ENCODE measurements around the gene CCDC15.

The CCDC15 gene

DNA sequence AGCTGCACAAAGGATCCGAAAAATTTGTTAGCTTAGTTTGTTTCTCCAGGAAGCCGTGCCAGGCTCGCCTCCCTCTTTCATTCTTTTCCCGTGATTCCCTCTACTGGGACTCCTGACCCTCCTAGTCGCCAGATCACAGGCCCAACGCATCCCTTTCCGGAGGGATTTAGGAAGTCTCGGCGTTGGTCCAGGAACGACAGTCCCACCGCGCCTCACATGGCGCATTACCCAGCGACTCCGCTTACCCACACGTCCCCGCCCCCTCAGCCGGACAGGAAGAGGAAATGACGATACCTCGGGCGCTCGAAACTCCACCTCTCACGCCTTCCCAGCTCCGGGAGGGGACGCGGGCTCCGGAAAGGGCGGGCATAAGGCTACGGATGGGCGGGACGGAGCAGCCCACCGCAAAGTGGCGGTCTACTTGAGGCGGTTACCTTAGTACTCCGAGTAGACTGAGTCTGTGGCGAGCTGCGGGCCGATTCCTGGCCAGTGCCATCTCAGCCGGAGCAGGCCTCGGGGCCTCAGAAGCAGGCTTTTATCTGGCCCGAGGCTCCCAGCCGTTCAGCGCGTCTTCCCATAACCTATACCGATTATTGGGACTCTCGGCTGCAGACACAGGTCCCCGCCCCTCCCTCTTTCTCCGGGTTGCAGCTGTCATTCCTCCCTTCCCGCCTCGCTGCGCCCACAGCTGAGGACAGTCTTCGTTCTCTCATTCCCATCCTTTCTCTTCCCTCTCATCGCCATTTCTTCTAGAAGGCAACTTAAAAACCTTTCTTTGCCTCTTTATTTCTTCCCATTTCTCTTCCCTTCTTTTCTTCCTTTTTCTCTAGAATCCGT is at the start of gene CCDC15:
TSS of gene CCDC15 (plus strand) at position 450 of the 837 bp plus-strand sequence. CDS start 531 bp downstream, outside the sequence.
- H3K4me1 ChIP-seq (ENCODE audit: control insufficient read depth, insufficient read depth, low read length), result peaks cover 6% of the 10 kb centered on the region
- no peaks in the 10 kb centered on the region for H3K27me3 ChIP-seq (ENCODE audit: control insufficient read depth in 1 of 2, insufficient read depth in 2 of 2, low read length in 2 of 2)
- peak within 1 kb of the TSS; percentile 76 for H3K27ac ChIP-seq (ENCODE audit: low read length)
- no peaks in the 10 kb centered on the region for H3K36me3 ChIP-seq (ENCODE audit: control insufficient read depth in 2 of 2, insufficient read depth in 2 of 2, low read length in 2 of 2)
- H3K9me3 ChIP-seq (ENCODE audit: control insufficient read depth in 2 of 2, low read length in 2 of 2), result no peaks in the 10 kb centered on the region
- peak within 1 kb of the TSS; percentile 65 to 85 for H3K4me3 ChIP-seq (ENCODE audit: low read length in 2 of 2)
- peak within 1 kb of the TSS; percentile 82 to 90 for H3K9ac ChIP-seq (ENCODE audit: low read length in 2 of 2)

- Histone ChIP-seq H3K9ac (ENCODE audit: low read length in 2 of 2) (no peak overlapping the region), H3K27me3 (ENCODE audit: control insufficient read depth in 1 of 2, insufficient read depth in 2 of 2, low read length in 2 of 2) (peaks cover 0 to 8% of the 10 kb centered on the region in 2 donors), H3K9me3 (ENCODE audit: control insufficient read depth in 2 of 2, low read length in 2 of 2) (no peaks in the 10 kb centered on the region)
Observed at GRCh38 chr11:124915541-124916369, 38.2 kb upstream of the CCDC15 start.

DNA sequence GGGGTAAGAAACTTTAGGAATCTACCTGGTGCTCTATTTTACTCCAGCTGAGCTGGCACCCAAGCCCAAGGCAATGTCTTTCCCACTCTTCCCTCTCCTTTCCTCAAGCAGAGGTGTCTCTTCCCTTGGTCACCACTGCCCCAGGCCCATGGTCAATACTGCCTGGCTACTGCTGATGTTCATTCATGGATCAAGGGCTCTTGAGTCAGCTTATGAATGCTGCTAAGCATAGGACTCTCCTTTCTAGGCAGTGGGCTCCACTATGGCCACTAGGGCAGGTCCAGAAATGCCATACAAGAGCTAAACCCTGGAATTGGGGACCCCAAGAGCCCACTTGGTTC is 37.7 kb upstream of the CCDC15 start:
- H3K27me3 ChIP-seq (ENCODE audit: control insufficient read depth in 1 of 2, insufficient read depth in 2 of 2, low read length in 2 of 2), result peaks cover 2 to 9% of the 10 kb centered on the region in 2 donors
- H3K27ac ChIP-seq (ENCODE audit: low read length), result no peak overlapping the region

More at GRCh38 chr11:124915541-124916369, 38.2 kb upstream of the CCDC15 start:
- H3K4me1 ChIP-seq (ENCODE audit: control insufficient read depth, insufficient read depth, low read length), result no peaks in the 10 kb centered on the region
- H3K27ac ChIP-seq (ENCODE audit: low read length), result no peak overlapping the region
- H3K4me3 ChIP-seq (ENCODE audit: low read length in 2 of 2), result no peak overlapping the region
- H3K36me3 ChIP-seq (ENCODE audit: control insufficient read depth in 2 of 2, insufficient read depth in 2 of 2, low read length in 2 of 2), result no peaks in the 10 kb centered on the region

DNA sequence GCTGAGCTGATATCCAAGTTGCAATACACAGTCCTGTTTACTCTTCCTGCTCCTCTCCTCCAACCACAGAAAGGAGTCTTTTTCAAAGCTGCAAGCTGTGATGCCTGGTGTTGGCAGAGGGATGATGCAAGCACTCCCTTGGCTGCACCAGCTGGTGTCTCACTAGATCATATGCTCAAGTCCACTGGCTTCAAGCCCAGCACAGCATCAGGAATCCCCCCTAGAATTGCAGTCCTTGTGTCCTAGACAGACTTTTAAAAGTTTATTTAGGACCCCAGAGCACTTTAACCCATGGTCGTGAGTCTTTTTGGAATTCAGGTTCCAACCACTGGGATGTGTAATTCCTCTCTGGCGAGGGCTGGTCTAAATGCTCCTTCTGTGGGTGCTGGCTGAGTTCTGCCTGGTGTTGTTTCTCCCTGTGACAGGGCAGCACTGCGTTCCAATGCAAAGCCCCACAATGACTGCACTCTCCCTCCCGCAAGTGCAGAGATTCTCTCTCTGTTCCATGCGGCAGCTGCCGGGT is 36.8 kb upstream of the CCDC15 start:
- H3K9me3 ChIP-seq (ENCODE audit: control insufficient read depth in 2 of 2, low read length in 2 of 2), result no peaks in the 10 kb centered on the region
- H3K4me3 ChIP-seq (ENCODE audit: low read length in 2 of 2), result no peak overlapping the region
- no peak overlapping the region for H3K9ac ChIP-seq (ENCODE audit: low read length in 2 of 2)
- H3K27me3 ChIP-seq (ENCODE audit: control insufficient read depth in 1 of 2, insufficient read depth in 2 of 2, low read length in 2 of 2), result peaks cover 8 to 12% of the 10 kb centered on the region in 2 donors
- peaks cover 4% of the 10 kb centered on the region for H3K4me1 ChIP-seq (ENCODE audit: control insufficient read depth, insufficient read depth, low read length)
- H3K36me3 ChIP-seq (ENCODE audit: control insufficient read depth in 2 of 2, insufficient read depth in 2 of 2, low read length in 2 of 2), result no peaks in the 10 kb centered on the region
- H3K27ac ChIP-seq (ENCODE audit: low read length), result no peak overlapping the region

More for the DNA sequence above, 37.7 kb upstream of the CCDC15 start:
- Histone ChIP-seq H3K4me1 (ENCODE audit: control insufficient read depth, insufficient read depth, low read length) (peaks cover 4% of the 10 kb centered on the region), H3K9me3 (ENCODE audit: control insufficient read depth in 2 of 2, low read length in 2 of 2) (no peaks in the 10 kb centered on the region), H3K9ac (ENCODE audit: low read length in 2 of 2) (no peak overlapping the region), H3K36me3 (ENCODE audit: control insufficient read depth in 2 of 2, insufficient read depth in 2 of 2, low read length in 2 of 2) (no peaks in the 10 kb centered on the region), H3K4me3 (ENCODE audit: low read length in 2 of 2) (no peak overlapping the region)

DNA sequence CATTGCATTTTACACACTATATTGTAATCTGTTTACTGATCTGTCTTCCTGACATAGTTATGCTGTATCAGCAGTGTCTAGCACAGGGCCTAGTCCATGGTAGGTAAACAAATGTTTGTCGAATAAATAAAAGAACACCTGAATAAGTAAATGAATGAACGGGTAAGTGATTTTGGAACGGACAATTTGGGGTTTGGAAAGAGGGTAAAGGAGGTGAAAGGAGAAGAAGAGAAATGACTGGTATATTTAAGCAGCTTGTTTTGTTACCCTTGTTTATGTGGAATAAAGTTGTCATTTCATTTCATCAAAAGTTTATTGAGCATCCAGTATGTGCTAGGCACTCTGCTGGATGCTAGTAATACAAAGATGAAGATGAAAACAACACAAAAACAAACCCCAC is 35.1 kb upstream of the CCDC15 start, which contains the start of gene HEPN1:
TSS of gene HEPN1 (plus strand) at position 301 of the 400 bp plus-strand sequence.
- H3K27ac ChIP-seq (ENCODE audit: low read length), result no peak within 1 kb of the TSS
- no peak within 1 kb of the TSS for H3K4me3 ChIP-seq (ENCODE audit: low read length in 2 of 2)
- H3K36me3 ChIP-seq (ENCODE audit: control insufficient read depth in 2 of 2, insufficient read depth in 2 of 2, low read length in 2 of 2), result no peaks in the 10 kb centered on the region
- H3K27me3 ChIP-seq (ENCODE audit: control insufficient read depth in 1 of 2, insufficient read depth in 2 of 2, low read length in 2 of 2), result peaks cover 8 to 17% of the 10 kb centered on the region in 2 donors
- H3K4me1 ChIP-seq (ENCODE audit: control insufficient read depth, insufficient read depth, low read length), result peaks cover 4% of the 10 kb centered on the region
- H3K9ac ChIP-seq (ENCODE audit: low read length in 2 of 2), result no peak within 1 kb of the TSS
- H3K9me3 ChIP-seq (ENCODE audit: control insufficient read depth in 2 of 2, low read length in 2 of 2), result no peaks in the 10 kb centered on the region

- peaks cover 8 to 17% of the 10 kb centered on the region in 2 donors for H3K27me3 ChIP-seq (ENCODE audit: control insufficient read depth in 1 of 2, insufficient read depth in 2 of 2, low read length in 2 of 2)
- no peak overlapping the region for H3K27ac ChIP-seq (ENCODE audit: low read length)
- peaks cover 4% of the 10 kb centered on the region for H3K4me1 ChIP-seq (ENCODE audit: control insufficient read depth, insufficient read depth, low read length)
- H3K4me3 ChIP-seq (ENCODE audit: low read length in 2 of 2), result no peak overlapping the region
- no peaks in the 10 kb centered on the region for H3K9me3 ChIP-seq (ENCODE audit: control insufficient read depth in 2 of 2, low read length in 2 of 2)
- H3K36me3 ChIP-seq (ENCODE audit: control insufficient read depth in 2 of 2, insufficient read depth in 2 of 2, low read length in 2 of 2), result no peaks in the 10 kb centered on the region
- H3K9ac ChIP-seq (ENCODE audit: low read length in 2 of 2), result no peak overlapping the region
Observed at GRCh38 chr11:124919898-124920297, 34.1 kb upstream of the CCDC15 start.

GRCh38 chr11:124920356-124920755 is 33.6 kb upstream of the CCDC15 start:
- Histone ChIP-seq H3K4me1 (ENCODE audit: control insufficient read depth, insufficient read depth, low read length) (peaks cover 4% of the 10 kb centered on the region), H3K9me3 (ENCODE audit: control insufficient read depth in 2 of 2, low read length in 2 of 2) (no peaks in the 10 kb centered on the region), H3K27me3 (ENCODE audit: control insufficient read depth in 1 of 2, insufficient read depth in 2 of 2, low read length in 2 of 2) (peaks cover 8 to 17% of the 10 kb centered on the region in 2 donors), H3K4me3 (ENCODE audit: low read length in 2 of 2) (no peak overlapping the region), H3K27ac (ENCODE audit: low read length) (no peak overlapping the region), H3K36me3 (ENCODE audit: control insufficient read depth in 2 of 2, insufficient read depth in 2 of 2, low read length in 2 of 2) (no peaks in the 10 kb centered on the region), H3K9ac (ENCODE audit: low read length in 2 of 2) (no peak overlapping the region)

GRCh38 chr11:124920870-124921609 is 33.0 kb upstream of the CCDC15 start:
- H3K36me3 ChIP-seq (ENCODE audit: control insufficient read depth in 2 of 2, insufficient read depth in 2 of 2, low read length in 2 of 2), result no peaks in the 10 kb centered on the region
- peak overlapping the region; percentile 2 to 66 for H3K4me3 ChIP-seq (ENCODE audit: low read length in 2 of 2)
- peaks cover 8 to 17% of the 10 kb centered on the region in 2 donors for H3K27me3 ChIP-seq (ENCODE audit: control insufficient read depth in 1 of 2, insufficient read depth in 2 of 2, low read length in 2 of 2)
- H3K9me3 ChIP-seq (ENCODE audit: control insufficient read depth in 2 of 2, low read length in 2 of 2), result no peaks in the 10 kb centered on the region
- peaks cover 4% of the 10 kb centered on the region for H3K4me1 ChIP-seq (ENCODE audit: control insufficient read depth, insufficient read depth, low read length)
- H3K27ac ChIP-seq (ENCODE audit: low read length), result no peak overlapping the region
- H3K9ac ChIP-seq (ENCODE audit: low read length in 2 of 2), result no peak overlapping the region

DNA sequence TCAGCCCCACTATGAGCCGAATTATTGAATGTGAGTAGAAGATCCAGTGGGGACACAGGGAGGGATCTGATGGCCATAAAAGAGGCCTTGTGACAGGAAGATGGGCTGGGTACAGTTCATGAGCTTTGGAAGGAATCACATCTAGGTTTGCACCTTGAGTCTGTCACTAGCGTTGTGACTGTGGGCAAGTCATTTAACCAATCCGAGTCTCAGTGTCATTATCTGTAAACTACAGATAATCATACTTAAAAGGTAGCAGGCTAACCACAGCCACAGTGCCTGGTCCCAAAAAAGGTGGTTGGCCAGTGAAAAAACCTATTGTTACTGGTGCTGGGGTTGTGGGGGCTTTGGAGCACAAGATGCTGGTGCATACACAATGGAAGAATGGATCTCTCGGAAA is 31.2 kb upstream of the CCDC15 start:
- H3K36me3 ChIP-seq (ENCODE audit: control insufficient read depth in 2 of 2, insufficient read depth in 2 of 2, low read length in 2 of 2), result no peaks in the 10 kb centered on the region
- no peaks in the 10 kb centered on the region for H3K9me3 ChIP-seq (ENCODE audit: control insufficient read depth in 2 of 2, low read length in 2 of 2)
- H3K9ac ChIP-seq (ENCODE audit: low read length in 2 of 2), result no peak overlapping the region

GRCh38 chr11:124923296-124923695 is 30.7 kb upstream of the CCDC15 start:
- Histone ChIP-seq H3K4me1 (ENCODE audit: control insufficient read depth, insufficient read depth, low read length) (peaks cover 4% of the 10 kb centered on the region), H3K9me3 (ENCODE audit: control insufficient read depth in 2 of 2, low read length in 2 of 2) (no peaks in the 10 kb centered on the region), H3K27me3 (ENCODE audit: control insufficient read depth in 1 of 2, insufficient read depth in 2 of 2, low read length in 2 of 2) (peaks cover 8 to 13% of the 10 kb centered on the region in 2 donors), H3K27ac (ENCODE audit: low read length) (no peak overlapping the region), H3K4me3 (ENCODE audit: low read length in 2 of 2) (no peak overlapping the region), H3K9ac (ENCODE audit: low read length in 2 of 2) (no peak overlapping the region), H3K36me3 (ENCODE audit: control insufficient read depth in 2 of 2, insufficient read depth in 2 of 2, low read length in 2 of 2) (no peaks in the 10 kb centered on the region)

More for the DNA sequence above, 31.2 kb upstream of the CCDC15 start:
- H3K4me3 ChIP-seq (ENCODE audit: low read length in 2 of 2), result no peak overlapping the region
- peaks cover 8 to 13% of the 10 kb centered on the region in 2 donors for H3K27me3 ChIP-seq (ENCODE audit: control insufficient read depth in 1 of 2, insufficient read depth in 2 of 2, low read length in 2 of 2)
- no peak overlapping the region for H3K27ac ChIP-seq (ENCODE audit: low read length)
- peaks cover 4% of the 10 kb centered on the region for H3K4me1 ChIP-seq (ENCODE audit: control insufficient read depth, insufficient read depth, low read length)

Data from stomach smooth muscle (tissue), 2 donors.